Activated CD4-positive, alpha-beta T cell treated with anti-CD3 and anti-CD28 coated beads, Interleukin-2, amount 50 U/mL, for 48 hours (primary cell): ENCODE data around the gene XRN2.
"Not testable (repeated sequence)": the region's sequence is repeated elsewhere in the genome, so short reads cannot be mapped to it uniquely, and the experiment has no call there.

Source experiments
- DNase-seq, 2 experiments: peaks; one replicate each; pipeline ENCODE4 v3.0.0-alpha.2; 2020

Gene XRN2

DNA sequence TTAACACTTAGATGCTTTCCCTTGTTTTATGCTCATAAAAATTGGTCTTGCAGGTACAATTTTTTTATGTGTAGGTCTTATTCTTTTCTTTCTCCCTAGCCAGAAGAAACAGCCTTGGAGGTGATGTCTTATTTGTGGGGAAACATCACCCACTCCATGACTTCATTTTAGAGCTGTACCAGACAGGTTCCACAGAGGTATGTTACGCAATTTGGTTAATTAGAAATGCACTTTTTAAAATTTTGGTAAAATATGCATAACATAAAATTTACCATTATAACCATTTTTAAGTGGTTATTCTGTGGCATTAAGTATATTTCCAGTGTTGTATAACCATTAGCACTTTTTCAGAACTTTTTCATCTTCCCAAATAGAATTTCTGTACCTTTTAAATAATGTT lies 52.9 kb downstream of the XRN2 start:
- no peak for DNase-seq

DNA sequence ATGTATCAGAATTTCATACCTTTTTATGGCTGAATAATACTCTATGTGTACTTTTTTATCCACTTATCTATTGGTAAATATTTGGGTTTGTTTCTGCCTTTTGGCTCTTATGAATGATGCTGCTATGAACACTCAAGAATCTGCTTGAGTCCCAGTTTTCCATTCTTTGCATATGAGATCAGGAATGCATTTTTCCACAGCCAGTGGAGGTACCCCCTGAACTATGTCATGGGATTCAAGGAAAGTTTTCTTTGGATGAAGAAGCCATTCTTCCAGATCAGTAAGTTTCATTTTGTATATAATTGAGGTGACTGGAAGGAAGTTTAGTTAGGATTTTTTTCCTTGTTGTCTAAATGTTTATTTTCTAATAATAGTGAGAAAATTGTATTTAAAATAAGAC lies 53.3 kb downstream of the XRN2 start:
- DNase-seq = no peak

DNA sequence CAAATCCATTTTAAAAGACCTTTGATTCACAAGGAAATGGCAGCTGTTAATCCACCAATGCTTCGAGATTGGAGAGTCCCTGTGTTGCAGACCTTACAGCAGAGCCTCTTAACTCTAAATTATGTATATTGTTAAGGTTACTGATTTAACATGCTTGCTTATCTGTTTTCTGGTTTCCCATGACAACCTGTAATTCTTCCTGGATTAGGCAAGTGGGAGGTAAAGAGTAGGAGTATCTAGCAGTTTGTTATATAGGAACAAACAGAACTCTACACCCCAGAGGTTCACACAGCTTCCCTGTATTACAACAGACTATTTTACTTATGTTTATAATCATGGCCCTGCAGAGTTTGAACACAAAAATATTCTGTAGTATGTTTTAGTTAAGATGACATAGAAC lies 54.7 kb downstream of the XRN2 start:
- DNase-seq = no peak

DNA sequence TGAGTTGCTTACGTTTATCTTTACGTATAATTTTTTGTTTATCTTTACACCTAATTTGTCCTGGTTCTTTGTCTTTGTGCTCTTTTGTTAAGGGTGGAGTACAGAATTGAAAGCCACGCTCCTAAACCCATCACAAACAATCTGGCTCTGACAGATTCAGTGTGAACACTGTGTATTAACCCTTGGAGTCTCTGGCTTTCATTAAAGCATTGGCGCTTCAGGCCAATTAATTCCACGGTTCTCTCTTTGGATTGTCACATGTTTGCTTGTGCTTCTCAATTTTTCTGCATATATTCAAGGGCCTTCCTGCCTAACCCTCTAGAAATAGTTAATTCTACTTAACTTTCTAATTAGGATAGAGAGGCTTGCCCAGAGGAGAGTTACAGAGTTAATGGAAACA lies 55.6 kb downstream of the XRN2 start:
- no peak for DNase-seq

DNA sequence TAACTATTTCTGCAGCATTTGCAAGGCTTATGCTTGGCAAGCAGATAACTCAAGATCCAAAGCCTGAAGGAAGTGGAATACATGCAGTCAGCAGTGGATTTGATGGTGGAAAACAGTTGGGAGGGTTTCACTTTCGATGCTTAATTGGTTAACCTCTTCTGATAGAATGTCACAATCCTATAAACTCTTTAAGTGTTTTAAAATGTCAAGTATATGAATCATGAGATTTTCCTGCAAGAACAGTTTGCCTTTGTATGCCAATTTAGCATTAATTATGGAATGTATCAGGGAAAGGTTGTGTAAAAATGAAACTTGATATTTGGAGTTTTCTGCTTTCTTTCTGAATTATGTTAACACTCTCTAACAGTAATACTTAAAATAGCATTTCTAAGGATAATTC lies 57.6 kb downstream of the XRN2 start:
- no peak for DNase-seq

DNA sequence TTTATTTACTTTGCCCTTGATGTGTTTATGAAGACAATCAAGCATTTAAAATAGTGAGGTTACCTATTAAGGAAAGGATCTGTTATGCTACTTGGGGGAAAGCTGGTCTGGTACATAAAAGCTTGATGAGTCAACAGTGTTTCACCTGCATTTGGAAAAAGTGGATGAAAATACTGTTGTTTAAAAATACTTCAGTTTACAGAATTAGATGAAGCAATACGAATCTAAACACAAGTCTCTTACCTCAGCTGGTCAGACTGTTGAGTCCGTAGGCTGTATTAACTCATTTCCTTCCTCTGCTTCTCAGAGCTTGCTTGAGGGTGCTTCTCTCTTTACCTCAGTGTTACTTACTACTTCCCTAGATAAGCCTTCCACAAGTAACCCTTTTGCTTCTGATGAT lies 58.1 kb downstream of the XRN2 start:
- DNase-seq = no peak

DNA sequence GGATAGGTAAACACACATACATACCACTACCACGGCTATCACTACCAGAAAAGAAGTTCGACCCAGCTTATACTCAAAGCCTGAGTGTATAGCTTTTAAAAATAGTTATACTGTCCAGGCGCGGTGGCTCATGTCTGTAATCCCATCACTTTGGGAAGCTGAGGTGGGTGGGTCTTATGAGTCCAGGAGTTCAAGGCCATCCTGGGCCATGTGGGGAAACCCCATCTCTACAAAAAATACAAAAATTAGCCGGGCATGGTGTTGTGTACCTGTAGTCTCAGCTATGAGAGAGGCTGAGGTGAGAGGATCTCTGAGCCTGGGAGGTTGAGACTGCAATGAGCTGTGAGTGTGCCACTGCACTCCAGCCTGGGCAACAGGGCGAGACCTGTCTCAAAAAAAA lies 61.3 kb downstream of the XRN2 start:
- no peak for DNase-seq

DNA sequence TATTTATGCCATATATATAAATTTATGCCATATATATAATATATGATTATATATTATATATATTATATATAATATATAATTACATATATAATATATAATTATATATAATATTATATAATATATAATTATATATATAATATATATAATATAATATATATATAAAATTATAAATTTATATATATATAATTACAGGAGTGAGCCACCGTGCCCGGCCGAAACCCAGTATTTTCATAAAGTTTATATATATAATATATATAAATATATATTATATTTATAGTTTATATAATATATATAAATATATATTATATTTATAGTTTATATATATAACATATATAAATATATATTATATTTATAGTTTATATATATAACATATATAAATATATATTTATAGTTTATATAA lies 62.6 kb downstream of the XRN2 start:
- DNase-seq = no peak

DNA sequence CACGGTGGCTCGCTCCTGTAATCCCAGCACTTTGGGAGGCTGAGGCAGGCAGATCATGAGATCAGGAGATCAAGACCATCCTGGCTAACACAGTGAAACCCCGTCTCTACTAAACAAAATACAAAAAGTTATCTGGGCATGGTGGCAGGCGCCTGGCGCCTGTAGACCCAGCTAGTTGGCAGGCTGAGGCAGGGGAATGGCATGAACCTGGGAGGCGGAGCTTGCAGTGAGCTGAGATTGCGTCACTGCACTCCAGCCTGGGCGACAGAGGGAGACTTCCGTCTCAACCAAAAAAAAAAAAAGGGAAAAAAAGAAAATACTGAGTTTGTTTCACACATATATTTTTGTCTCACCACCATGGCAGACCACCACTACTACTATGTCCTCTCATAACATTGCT lies 63.1 kb downstream of the XRN2 start:
- not testable (repeated sequence) for DNase-seq

DNA sequence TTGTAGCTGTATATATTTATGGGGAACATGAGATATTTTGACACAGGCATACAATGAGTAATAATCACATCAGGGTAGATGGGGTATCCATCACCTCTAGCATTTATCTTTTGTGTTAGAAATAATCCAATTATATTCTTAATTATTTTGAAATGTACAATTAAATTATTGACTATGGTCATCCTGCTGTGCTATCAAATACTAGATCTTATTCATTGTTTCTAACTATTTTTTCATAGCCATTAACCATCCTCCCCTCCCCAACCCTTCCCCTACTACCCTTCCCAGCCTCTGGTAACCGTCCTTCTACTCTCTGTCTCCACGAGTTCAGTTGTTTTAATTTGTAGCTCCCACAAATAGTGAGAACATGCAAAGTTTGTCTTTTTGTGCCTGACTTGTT lies 65.7 kb downstream of the XRN2 start:
- no peak for DNase-seq

DNA sequence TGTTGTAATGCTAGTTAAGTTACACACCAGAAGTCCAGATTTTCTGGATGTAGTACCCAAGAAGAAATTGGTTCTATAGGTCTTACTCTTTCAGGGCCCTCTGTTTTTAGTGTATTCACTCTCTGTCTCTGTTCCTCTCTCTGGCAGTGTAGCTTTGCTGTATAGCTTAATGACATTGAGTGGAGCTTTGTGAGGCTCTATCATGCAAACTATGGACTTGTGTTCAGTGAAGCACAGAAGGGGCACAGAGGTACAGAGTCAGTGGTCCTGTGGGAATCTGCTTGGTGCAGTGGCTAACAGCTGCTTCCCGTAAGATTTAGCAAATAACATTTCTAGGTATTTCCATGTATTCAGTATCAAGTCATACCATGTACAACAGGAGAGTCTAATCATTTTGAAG lies 68.1 kb downstream of the XRN2 start:
- DNase-seq = no peak

DNA sequence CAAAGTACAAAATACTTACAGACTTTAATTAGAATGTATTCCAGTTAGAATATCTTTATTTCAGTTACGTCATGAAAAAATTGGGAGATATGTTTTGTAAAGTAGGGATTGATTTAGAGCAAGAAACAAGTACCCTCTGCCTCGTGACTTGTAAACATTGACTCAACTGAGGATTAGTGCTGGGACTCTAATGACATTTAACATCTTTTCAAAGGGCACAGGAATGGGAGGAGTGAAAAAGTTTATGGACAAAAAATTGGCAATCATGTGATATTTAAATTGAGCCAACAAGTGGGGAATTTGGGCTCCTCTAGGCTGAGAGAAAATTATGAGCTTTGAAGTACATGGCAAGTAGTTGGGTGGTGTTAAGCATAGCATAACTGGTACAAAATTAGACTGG lies 68.9 kb downstream of the XRN2 start:
- DNase-seq = no peak

DNA sequence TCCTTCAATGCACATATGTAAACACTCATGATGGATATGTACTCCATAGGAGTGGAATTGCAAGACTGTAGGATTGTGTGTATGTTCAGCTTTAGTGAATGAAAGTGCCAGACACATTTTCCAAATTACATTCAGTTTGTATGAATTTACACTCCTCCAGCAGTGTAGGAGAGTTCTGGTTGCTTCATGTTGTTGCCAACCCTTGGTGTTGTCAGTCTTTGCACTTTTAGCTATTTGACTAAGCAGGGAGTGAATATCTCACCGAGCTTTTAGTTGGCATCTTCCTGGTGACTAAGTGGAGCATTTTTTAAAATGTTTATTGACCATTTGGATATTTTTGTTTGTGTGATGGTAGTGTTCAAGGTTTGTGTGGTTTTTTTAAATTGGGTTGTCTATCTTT lies 70.3 kb downstream of the XRN2 start:
- DNase-seq = no peak

DNA sequence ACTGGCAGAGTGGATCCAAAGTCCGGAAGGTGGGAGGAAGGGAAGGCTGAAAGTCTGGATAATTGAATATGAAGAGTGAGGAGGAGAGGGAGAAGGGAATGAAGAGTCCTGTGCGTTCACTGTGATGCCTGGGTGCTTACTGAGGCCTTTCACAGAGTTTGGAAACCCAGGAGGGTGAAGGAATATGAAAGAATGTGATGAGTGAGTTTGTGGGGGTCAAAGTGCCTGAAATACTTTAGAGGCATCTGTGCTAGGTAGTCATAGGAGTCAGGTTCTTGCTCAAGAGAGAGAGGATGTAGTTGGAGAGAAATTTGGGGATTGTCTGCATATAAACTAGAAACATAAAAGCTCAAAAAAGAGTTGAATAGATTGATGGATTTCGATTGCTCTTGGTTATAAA lies 73.5 kb downstream of the XRN2 start:
- no peak for DNase-seq

DNA sequence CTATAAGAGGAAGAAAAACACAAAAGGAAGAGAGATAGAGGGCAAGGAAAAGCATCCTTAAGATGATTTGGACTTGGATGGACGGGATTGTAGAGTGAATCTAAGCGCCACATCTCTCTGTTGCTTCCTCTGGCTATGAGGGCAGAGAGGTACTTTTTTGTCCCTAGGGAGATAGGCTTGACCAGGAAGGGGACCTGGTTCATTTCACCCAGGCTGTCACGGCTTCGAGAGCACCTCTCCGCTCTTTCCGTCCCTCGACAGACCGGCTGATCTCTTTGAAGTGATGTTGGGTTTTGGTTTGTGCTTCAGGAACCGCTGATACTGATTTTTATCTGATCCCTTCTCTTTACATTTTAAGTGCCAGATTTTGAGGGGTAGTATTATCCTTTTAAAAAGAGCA lies 74.6 kb downstream of the XRN2 start:
- DNase-seq = no peak

DNA sequence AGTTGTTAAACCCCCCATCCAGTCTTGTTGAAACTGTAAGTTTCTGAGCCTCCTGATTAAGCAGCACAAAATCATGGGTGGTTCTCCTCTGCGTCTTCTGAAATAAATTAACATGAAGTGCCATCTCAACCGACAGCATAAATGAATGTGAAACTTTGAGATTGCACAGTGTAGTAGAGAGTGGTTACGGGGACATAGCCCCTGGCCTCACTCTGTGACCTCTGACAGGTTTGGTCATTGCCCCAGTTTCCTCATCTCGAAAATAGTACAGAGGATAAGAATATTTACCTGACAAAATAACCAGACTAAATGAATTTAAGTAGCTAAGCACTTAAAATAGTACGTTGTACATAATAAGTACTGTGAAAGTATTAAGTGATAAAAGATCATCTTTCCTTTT lies 75.1 kb downstream of the XRN2 start:
- no peak for DNase-seq

DNA sequence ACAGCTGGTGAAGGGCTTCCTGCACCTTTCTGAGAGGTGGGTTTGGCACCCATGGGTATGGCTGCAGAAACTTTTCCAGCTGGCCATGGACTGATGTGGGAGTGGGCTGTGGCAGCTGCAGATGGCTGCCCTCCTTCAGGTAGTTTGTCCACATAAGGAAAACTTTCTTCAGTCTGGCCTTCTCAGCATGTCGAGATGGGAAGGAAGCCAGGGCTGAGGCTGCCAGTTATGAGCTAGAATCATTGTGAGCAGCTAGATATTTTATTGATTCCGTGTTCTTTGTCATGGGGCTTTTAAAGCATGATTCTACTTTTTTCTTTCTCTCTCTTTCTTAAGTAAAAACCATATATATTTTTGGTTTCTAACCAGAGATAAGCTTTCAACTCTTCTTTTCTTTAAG lies 77.6 kb downstream of the XRN2 start:
- no peak for DNase-seq

DNA sequence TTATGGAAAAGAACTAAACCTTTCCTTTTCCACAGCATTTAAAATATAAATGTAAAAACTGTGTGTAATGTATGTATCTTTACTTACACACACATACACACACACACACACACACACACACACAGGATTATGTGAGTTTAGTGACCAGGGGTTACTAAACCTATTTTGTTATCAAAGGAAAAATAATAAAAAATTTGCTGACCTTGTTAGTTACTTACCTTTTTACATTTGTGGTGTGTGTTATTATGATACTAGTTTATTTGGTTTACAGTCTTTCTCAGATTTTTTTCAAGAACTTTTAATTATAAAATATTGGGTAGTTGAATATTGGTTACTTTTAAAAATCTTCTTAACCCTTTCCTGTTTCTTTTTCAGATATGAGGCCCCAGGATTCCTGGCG lies 78.5 kb downstream of the XRN2 start:
- DNase-seq = no peak

DNA sequence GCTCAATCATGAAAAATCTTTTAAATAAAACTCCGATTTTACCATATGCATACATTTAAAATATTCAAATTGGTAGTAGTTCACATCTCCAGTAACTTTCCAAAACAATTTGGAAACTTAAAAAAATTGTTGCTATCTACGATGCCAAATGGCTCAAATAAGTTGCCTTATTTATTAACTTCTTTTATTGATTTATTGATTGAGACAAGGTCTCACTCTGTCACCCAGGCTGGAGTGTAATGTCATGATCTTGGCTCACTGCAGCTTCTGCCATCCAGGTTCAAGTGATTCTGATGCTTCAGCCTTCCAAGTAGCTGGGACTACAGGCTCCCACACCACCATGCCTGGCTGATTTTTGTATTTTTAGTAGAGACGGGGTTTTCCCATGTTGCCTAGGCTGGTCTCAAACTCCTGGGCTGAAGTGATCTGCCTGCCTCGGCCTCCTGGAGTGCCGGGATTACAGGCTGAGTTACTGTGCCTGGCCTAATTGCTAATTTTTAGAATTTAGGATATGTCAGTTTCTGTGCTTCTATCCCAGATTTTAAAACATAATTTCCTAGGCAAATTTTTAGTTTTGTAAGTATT lies 81.3 kb downstream of the XRN2 start:
- no peak for DNase-seq

DNA sequence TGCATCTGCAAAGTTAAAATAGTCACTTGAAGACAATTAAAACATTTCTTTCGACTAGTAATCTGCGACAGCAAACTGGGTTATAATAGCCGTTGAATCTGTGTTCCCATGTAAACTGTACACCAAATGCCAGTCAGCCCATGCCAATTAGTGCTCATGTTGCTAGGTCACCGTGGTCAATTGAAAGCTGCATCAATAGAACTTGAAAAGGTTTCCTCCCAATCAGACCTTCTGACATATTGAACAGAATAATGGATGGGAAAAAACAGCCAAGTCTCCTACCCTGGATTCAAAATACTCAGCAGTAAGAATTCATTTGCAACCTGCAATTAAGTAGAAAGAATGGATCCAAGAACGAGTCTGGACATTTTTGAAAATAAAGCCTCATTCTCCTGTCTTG lies 83.0 kb downstream of the XRN2 start:
- no peak for DNase-seq

DNA sequence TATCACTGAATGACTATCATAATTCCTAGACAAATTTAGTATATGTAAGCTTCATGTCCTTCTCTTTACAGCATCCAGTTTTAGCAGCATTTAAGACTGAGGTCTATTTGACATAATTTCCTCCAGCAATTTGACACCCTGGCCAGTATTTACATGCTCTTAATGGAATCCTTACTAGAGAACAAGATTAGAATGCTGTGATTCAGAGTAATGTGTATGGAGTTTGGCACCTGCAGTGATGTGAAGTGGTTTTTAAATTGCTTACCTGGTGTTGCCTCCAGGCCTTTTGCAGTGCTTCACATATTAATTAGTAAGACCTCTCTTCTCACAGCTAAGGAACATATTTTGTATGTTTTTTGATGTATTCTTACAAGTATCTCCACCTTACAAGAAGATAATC lies 84.4 kb downstream of the XRN2 start:
- no peak for DNase-seq

DNA sequence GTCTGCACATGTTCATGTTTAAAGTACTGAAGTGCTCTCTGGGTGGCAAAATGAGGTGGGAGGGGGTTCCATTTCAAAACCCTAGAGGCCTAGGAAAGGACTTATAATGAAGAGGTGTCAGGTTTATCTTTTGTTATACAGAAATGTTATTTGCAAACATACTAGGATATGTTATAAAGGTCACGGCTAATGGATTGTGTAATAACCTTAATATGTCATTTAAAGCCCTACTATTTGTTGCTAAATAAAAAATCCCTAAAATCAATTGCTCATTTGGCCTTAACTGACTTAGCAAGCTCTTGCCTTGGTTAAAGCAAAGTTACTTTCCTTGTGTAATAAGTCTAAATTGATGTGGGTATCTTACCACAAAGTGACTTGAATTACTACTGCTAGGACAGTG lies 85.4 kb downstream of the XRN2 start:
- DNase-seq = no peak

DNA sequence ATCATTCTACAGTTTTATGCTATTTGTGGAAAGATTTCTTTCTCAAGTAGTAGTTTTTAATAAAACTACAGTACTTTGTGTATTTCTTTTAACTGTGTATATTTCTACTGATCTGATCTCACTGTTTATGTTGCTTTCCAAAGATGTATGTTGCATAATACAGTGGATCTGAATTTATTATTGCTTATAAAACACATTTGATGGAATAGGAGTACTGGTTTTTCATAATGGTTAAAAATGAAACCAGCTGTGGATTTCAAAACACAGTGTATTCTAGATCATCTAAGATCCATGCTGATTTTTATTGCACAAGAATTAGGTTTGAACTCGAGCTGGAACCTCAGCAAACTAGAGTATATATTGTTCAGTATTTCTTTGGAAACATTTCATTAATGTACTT lies 86.2 kb downstream of the XRN2 start:
- DNase-seq = no peak

DNA sequence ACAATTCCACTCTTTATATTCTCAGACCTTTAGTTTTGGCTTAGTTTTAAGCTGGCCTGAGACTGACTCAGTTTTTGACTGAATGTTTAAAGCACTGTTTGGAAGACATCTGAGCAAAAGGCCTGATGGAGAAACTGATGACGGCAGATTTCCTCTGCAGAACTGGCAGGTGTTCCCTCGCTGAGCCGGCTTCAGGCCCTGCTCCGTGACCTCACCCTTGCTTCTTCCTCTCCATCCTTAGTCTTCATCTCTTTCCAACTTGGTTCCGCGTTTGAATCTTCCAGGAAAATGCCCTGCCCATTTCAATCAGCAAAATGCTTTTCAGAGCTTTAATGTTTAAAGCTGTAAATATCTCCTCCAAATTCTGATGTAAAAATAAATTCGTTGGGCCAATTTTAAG lies 87.6 kb downstream of the XRN2 start:
- DNase-seq = no peak

DNA sequence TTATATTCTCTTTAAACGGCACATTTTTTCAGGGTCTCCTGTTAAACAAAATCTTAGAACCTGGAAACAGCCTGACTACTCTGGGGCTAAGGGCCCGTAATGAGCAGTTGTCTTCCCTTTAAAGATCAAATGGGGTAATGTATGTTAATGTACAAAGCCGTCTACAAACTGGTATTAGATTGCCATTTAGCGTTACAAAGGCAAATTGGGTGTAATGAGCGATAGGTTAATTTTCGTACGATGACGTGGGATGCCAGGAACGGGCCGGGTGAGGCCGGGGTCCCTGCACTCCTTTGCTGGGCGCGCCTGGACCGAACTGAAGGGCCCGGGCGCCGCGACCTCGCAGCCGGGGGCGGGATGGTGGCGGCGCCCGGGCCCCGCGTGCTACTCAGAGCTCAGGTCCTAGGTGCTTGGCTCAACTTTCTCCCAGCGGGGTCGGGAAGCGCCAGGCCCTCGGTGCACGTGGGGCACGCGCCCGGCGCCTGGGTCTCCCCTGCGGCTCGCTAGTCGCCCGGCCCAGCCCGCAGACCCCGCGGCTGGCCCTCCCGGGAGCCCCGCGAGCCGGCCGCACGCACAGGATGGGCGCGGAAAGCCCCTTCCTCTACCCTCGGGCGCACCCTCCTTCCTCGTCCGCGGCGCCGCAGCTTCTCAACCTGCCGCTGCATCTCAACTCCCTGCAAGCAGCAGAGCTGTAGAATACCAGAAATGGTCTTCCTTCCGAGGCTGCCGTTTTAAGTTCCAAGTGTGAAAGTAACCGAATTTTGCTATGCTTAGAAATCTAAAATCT lies 88.2 kb downstream of the XRN2 start:
- DNase-seq = peak in 1 of 2 experiments; percentile 12
